HCEC 1CT (cell line): ENCODE results near the gene PSMG2.
"Not testable (repeated sequence)": the region's sequence is repeated elsewhere in the genome, so short reads cannot be mapped to it uniquely, and the experiment has no call there.

Experiments used
- DNase-seq: peaks from one replicate; pipeline ENCODE4 v3.0.0-alpha.2; 2017

PSMG2 gene

DNA sequence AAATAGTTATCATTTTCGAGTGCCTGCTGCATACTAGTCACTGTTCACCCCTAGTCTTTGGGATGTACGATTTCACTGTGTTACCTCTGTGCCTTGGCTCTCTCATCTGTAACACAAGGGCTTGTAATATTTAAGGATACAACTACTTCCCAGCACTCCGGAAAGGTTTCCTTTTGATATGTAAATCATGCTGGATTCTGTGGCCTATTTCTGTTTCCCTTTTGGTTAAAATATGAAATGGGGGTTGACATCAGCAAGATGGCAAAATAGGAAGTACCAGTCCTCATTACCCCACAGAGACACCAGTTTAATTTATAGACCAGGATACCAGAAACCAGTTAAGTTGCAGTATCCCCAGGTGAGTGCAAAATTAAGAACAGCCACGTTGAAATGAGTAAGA, 23.5 kb downstream of the PSMG2 start:
- no peak for DNase-seq

DNA sequence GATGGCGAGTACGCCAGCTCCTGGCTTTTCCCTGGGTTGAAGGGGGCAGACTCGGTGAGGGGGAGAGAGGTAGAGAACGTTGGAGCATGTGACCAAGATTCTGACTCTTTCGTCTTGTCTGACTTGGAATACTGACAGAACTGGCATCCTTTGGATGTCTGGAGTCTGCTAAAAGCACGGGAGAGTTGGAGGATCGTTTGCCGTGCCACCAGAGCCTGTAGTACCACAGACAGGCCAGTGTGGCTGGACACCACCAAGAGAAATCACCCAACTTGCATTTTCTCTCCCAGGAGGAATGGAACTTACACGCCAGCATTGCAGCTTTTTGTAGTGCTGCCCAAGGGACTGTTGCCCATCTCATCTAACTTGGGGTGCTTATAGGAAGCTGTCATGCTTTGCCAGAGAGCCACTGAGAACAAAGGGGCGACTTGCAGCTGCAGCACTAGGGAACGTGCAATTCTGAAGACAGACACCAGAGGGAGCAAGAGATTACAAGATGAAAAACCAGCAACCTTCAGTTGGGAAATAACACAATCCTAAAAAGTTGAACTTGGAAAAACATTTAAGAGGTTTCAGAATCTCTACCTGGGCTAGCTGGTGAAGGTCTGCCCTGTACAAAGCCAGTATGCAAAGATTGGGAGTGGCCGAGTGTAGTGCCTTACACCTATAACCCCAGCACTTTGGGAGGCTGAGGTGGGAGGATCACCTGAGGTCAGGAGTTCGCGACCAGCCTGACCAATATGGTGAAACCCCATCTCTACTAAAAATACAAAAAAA, 24.1 kb downstream of the PSMG2 start:
- DNase-seq: peak; percentile 53

DNA sequence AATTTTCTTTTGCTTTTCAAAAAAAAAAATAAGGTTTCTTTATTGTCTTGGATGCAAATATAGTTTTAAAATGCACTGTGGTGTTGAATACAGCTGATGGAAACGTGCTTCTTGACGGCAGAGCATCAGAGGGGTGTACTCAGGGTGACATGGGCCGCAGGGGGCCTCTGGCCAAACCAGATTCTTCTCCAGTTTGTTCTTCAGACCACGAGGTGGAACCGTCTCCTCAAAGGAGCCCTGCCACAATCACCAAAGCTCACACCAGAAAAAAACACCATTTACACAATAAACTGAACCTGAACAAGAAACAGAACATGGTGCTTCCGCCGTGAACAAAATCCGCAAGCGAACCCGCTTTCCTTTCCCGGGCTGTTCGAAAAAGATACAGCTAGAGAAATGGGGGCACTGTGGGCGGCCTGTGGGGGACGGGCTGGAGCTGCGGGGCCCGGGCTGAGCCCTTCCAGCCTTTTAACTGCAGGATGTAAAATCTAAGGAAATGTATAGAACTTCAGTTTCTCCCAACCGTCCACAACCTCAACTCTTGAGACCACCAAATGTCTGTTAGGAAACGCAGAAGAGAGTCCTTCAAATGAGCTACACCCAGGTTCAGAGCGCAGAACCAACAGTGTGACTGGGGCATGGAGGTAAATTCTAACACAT, 34.5 kb downstream of the PSMG2 start:
- DNase-seq: no peak

DNA sequence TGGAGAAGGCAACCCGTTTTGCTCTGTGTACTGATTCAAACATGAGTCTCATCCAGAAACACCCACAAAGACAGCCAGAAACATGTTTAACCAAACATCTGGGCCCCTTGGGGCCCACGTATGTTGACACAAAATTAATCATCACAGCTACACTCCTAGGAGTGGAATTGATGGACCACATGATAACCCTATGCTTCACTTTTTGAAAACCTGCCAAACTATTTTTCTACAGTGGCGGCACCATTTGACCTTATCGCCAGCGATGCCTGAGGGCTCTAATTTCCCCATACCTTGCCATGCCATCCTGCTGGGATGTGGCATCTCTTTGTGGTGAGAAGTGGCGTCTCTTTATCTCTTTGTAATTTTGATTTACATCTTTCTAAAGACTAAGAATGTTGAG, 38.5 kb downstream of the PSMG2 start:
- DNase-seq: peak; percentile 87

DNA sequence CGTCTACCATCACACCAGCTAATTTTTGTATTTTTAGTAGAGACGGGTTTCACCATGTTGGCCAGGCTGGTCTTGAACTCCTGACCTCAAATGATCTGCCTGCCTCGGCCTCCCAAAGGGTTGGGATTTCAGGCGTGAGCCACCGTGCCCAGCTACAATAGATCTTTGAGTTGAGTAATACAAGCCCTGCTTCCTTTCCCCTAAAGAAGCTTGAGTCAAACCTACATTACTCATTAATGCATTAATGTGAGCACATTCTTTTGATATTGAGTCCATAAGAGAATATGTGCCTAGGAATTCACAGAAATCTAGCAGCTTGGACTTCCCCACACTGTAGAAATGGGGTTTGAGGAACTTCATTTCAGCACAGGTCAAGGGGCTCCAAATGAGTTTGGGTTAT, 39.6 kb downstream of the PSMG2 start:
- peak; percentile 95 for DNase-seq

DNA sequence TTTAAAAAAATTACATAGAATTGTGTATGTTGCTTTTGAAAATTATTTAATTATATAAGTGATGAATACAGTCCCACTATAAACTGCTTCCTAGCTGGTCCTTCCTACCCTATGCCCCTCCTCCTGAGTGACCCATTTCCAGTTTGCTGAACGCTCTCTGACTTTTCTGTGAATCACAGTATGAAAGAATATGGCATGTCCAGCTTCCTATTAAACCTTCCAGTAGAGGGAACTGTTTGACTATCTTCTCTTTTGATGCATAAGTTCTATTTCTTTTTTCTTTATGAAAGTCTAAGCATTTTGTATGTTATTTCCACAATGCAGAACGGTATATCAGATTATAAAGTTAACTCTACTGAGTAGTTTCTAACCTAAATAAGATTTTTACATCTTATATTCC, 41.3 kb downstream of the PSMG2 start:
- DNase-seq: peak; percentile 82

DNA sequence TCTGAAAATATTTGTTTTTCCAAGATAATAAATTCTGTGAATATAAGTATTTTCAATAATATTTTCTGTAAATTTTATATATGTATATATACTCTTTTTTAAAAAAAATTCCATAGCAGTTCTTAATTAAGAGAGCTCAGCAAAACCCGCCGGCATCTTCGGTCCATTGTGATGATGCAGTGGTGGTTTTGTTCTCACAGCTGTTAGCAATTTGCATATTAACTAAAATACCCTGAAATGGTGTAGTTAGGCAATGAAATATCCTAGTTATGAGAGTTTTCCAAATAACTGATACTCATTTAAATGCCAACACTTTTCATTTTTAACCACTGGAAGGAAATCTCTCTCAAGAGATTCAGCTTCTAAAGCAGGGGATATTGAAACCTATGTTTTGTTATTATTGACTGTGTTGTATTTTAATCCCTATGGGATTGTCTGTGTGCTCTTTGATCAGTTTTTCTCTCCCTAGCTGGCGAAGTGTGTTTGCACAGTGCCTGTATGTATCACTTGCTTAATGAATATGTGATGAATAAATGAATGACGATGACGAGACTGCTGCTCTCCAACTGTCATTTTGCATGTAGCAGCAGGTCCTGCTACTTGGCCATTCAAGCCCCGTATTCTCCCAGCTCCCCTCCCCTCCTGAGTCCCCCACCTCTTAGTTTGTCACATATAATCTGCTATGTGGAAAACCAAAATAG, 42.4 kb downstream of the PSMG2 start:
- DNase-seq: no peak

DNA sequence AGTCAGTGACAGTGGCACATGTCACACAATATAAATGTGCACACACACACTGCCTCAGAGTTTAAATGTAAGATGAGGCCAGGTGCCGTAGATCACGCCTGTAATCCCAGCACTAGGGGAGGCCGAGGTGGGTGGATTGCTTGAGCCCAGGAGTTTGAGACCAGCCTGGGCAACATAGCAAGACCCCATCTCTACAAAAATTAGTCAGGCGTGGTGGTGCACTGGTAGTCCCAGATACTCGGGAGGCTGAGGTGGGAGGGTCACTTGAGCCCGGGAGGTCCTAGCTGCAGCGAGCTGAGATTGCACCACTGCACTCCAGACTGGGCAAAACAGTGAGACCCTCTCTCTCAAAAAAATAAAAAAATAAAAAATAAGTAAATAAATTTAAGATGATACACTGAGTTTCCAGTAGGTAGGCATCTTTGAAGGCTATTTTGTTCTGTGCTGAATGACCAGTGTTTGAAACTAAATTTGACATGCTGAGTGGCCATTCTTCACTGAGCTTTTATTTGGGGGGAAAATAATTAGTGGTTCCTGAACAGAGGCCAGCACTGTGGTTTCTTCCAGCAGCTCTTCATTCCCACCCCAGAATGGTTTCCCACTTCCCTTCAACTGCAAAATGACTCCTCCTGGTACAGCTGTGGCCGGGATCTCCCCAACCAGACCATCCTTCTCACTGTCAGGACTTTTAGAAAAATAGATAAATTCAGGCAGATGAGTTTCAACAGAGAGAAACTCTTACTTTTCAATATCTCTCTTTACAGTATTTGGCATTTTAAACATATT, 44.9 kb downstream of the PSMG2 start:
- DNase-seq: no peak

DNA sequence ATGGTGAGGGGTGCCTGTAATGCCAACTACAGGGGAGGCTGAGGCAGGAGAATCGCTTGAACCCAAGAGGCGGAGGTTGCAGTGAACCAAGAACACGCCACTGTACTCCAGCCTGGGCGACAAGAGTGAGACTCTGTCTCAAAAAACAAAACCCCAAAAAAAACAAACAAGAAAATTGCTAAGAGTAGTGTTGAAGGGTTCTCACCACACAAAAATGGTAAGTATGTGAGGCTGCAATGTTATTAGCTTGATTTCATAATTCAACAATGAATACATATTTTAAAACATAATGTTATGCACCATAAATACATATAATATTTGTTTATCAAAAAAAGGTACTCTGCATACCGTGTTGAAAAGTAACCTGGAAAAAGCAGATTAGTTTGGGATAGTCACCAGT, 45.8 kb downstream of the PSMG2 start:
- DNase-seq: peak; percentile 57

DNA sequence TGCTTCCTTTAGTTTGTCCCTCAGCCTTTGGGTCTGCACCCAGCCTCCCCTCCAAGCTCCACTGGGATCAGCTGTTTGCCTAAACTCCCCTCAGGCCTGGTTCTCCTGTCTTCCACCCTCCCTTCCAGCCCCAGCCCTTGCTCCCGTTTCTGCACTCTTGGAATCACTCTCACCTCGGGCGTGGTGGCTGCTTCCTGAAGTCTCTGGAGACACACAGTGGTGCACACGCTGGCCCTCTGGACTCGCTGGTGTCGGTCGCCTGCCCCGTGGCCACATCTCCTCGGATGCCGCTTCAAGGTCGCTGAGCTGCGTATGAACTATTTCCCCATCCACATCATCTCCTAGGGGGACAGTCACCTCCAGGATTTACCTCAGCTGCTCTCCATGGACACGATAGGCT, 46.3 kb downstream of the PSMG2 start:
- no peak for DNase-seq

DNA sequence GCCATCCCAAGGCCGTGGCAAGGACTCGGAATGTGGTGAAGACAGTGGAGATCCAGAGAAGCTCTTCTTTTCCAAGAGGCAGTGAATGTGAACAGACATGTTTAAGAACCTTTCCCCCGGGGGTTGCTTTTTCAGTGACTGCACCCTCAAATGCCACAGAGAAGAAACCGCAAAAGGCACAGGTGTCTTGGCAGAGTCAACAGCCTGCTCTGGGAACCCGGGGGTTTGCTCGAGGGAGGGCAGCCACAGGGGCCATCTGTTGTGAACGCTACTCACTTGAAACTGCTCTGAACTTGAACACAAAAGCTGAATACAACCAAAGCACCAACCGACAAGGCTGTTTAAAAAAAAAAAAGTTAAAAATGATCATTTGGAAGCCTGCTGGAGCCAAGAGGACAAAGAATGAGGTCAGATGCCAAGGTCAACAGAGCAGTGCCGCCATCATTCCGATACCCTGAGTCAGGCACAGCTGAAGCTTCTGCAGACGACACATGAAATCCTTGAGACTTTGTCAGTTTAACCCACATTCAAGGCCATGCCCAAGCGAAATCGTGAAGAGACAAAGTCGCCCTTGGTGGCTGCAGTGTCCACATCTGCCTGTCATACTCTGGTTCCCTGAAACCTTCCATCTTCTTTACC, 47.4 kb downstream of the PSMG2 start:
- no peak for DNase-seq

DNA sequence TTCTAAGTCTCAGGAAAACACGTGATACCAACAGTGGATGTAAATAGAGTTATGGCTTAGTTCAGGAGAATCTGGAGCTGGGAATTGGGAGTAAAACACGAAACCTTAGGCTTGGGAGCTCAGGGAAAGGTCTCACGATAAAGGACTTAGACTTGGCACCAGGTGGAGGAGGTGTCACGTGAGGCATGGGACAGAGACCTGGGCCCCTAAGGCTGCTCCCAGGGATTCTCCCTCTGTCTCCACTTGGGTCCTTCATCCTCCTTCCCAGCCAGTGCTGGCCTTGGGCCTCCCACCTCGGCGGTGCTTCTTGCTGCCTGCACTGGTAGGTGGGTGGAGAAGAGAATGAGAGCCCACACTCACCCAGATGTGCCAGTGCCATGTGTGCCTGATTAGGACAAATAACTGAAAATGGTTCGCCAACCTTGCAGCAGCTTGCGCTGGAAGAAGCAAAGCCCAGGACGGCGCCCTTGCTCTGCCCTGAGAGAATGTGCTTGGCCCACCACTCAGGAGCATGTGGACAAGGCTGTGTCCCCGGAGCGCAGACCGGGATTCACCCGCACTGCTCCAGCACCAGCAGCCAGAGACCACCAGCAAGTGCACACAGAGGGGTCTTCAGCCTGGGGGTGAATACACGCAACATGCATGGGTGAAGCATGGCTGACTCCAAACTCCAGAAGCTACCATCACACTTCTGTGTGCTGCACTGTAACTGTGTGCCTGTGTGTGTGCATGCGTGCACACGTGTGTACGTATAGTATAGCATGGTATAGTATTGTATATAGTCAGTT, 48.1 kb downstream of the PSMG2 start:
- no peak for DNase-seq

DNA sequence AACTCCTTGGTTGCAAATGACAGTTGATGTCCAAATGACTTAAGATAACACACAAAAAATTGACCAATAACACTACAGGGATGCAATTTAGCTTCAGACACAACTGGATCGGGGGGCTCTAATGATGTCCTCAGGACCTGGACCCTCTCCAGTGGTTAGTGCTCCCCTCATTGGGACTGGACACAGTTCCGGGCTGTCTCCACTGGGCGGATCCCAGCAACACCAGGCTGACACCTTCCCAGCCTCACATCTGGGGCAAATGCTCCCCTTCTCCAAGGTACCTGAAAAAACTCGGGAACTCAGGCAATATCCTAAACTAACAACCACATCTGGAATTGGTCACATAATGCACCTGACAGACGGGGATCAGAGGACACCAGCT, 48.7 kb downstream of the PSMG2 start:
- no peak for DNase-seq

DNA sequence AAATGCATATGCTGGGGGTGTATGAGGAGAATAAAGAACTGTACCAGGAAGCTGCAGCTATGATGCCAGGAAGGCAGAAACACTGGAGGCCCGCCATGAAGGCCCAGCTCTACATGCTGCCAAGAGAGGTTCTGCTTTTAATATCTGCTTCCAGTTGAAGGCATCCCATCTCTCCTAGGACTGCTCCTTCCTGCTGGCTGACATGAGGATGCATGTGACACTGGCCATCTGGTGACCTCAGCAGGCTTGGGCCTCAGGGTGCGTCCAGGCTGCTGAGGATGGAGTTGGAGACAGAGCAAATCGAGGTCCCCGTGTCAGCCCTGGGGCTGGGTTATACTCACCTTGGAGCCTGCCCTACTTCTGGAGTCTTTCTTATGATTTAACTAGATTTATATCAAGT, 49.0 kb downstream of the PSMG2 start:
- DNase-seq: no peak

DNA sequence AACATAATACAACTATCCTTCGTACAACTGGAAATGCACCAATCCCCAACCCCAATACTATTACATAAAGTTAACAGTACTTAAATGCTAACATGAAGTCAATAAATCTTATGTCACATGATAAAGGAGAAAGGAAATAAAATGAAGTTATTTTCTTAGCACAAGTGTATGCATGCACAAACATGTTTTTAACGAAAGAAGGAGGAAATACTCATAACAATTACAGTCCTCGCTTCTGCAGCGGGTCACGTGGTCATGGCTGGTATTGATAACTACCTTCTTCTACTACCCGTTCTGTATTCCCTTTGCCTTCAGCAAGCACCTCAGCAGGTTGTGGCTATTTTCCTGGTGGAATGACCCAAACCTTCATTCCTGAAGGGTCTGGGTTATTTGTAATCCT, 51.7 kb downstream of the PSMG2 start:
- DNase-seq: no peak

DNA sequence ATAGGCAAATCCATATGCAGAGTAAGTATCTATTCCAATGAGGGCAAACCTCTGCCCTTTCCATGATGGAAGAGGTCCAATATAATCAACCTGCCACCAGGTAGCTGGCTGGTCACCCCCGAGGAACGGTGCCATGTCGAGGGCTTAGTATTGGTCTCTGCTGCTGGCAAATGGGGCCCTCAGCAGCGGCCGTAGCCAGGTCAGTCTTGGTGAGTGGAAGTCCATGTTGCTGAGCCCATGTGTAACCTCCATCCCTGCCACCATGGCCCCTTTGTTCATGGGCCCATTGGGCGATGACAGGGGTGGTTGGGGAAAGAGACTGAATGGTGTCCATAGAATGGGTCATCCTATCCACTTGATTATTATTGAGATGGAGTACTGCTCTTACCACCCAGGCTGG, 52.8 kb downstream of the PSMG2 start:
- DNase-seq: not testable (repeated sequence)

DNA sequence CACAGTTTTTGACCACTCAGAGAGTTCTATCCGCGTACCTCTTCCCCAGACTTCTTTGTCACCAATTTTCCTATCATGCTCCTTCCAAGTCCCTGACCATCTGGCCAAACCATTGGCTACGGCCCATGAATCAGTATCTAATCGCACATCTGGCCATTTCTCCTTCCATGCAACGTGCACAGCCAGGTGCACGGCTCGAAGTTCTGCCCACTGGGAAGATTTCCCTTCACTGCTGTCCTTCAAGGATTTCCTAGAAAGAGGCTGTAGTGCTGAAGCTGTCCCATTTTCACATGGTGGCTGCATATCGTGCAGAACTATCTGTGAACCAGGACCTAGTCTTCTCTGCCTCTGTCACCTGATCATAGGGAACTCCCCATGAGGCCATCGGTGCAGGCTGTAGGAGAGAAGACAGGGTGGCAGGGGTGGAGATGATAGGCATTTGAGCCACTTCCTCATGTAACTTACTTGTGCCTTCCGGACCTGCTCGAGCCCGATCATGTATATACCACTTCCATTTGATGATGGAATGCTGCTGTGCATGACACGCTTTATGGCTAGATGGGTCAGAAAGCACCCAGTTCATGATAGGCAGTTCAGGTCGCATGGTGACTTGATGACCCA, 53.9 kb downstream of the PSMG2 start:
- not testable (repeated sequence) for DNase-seq

DNA sequence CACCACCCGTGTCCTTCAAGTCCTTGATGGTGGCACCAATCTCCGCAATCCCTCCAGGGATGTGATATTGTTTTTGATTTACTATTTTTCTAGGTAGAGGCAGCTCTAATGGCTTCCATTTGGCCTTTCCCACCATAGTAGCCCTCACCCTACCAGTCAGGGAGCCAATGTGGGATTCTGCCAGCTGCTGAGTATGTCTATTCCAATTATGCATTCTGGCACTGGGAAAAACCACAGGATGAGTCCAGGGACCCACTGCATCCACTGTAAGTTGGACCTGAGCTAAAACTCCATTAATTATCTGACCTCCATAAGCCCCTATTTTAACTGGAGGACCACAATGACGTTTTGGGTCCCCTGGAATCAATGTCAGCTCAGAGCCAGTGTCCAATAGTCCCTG, 55.7 kb downstream of the PSMG2 start:
- not testable (repeated sequence) for DNase-seq

DNA sequence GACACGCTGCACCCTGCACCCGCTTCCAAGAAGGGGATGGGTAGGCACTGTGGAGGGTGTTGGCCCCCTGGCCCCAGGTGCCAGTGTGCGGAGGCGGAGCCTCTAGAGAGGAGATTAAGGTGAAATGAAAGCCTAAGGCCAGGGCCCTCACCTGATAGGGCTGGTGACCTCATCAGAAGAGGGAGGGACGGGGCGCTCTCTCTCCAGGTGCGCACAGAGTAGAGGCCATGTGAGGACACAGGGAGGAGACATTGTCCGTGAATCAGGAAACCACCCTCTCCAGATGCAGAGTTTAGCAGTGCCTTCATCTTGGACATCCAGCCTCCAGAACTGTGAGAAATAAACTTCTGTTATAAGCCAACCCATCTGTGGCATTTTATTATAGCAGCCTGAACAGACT, 62.3 kb downstream of the PSMG2 start:
- no peak for DNase-seq

DNA sequence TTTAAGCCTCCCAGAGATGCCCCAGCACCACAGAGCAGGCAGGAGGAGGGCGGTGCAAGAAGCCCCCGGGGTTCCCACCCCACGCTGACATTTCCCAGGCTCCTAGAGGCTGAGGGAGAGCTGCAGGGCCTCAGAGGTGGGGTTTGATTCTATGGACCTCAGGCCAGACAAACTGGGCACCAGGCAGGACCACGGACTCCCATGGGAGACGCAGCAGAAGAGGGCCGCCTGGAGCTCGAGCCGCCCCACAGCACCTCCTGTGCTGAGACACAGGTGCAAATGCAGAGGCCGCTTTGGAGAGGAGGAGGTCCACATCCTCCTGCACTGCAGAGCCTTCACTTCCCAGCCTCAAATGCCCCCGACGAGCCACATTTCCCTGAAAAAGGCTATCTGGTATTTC, 62.7 kb downstream of the PSMG2 start:
- no peak for DNase-seq

DNA sequence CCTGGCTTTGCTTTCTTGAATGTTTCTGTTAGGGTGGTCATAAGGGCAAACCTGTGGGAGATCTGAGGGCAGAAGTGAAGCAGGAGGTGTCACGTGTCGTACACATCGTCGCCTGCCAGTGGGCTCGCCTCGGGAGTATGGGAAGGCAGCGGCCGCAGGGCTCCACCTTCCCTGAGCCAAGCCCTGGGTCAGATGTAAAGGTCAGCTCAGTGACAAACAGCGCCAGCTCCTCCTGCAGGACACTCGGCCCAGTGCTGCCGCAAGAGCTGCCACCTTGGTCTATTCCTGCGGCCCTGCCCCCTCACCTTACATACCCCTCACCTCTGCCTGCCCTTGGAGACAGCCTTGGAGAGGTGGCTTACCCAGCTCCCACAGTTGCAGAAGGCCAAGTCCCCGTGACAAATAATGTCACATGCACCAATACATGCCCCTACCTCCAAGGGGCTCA, 64.2 kb downstream of the PSMG2 start:
- no peak for DNase-seq
